Fibroblast of lung (primary cell): ENCODE data around the gene SLC16A10. TPM values are rescaled to one million over a fixed set of nuclear protein-coding genes. Genes with fewer than 3 reads are reported as not detected.
"Not testable (repeated sequence)": the region's sequence is repeated elsewhere in the genome, so short reads cannot be mapped to it uniquely, and the experiment has no call there.

Experiments used
- DNase-seq, 2 donors: peaks; one replicate each; pipeline versions ENCODE4 v3.0.0 to v3.0.0-alpha.2; 2010; ENCODE audit warnings: low read depth in 2 of 2
- H2AFZ ChIP-seq: 2 replicates; pipeline ENCODE4 v1.5.1; 2012; ENCODE audit warnings: low read length, control low read depth, inconsistent platforms
- H3K27ac ChIP-seq: 2 replicates; pipeline ENCODE4 v1.5.1; 2011; ENCODE audit warnings: low read length, control low read depth; ENCODE audit not compliant: insufficient read depth
- H3K27me3 ChIP-seq: 2 replicates; pipeline ENCODE4 v1.5.1; 2011; ENCODE audit warnings: mild to moderate bottlenecking, low read length; ENCODE audit not compliant: control insufficient read depth, insufficient read depth
- H3K36me3 ChIP-seq: 2 replicates; pipeline ENCODE4 v1.5.1; 2011; ENCODE audit warnings: low read length; ENCODE audit not compliant: control insufficient read depth, insufficient read depth
- H3K4me1 ChIP-seq: 2 replicates; pipeline ENCODE4 v1.5.1; 2011; ENCODE audit warnings: low read length; ENCODE audit not compliant: control insufficient read depth, insufficient read depth; ENCODE audit errors: extremely low read depth
- H3K4me2 ChIP-seq: 2 replicates; pipeline ENCODE4 v1.5.1; 2011; ENCODE audit warnings: low read length, control low read depth; ENCODE audit not compliant: insufficient read depth; ENCODE audit errors: extremely low read depth
- H3K4me3 ChIP-seq, 4 experiments: fragments of 200-600 bp in 1 of 4; sonication (generic) in 1 of 4; replicated peaks in 1 of 4; 2 replicates each; pipeline ENCODE4 v1.5.1; 2011 to 2016; ENCODE audit warnings: low read length in 4 of 4, low read depth in 3 of 4, mild to moderate bottlenecking in 3 of 4, control low read depth in 2 of 4, inconsistent platforms in 1 of 4, mixed read lengths in 1 of 4; ENCODE audit not compliant: insufficient read depth in 1 of 4; ENCODE audit errors: control extremely low read depth in 1 of 4
- H3K79me2 ChIP-seq: 2 replicates; pipeline ENCODE4 v1.5.1; 2012; ENCODE audit warnings: mild to moderate bottlenecking, low read length, inconsistent platforms; ENCODE audit not compliant: control insufficient read depth, insufficient read depth
- H3K9ac ChIP-seq: 2 replicates; pipeline ENCODE4 v1.5.1; 2011; ENCODE audit warnings: mild to moderate bottlenecking, low read length, control low read depth; ENCODE audit not compliant: insufficient read depth
- H3K9me3 ChIP-seq: 2 replicates; pipeline ENCODE4 v1.5.1; 2012; ENCODE audit warnings: low read depth, low read length; ENCODE audit not compliant: control insufficient read depth, insufficient read depth
- H4K20me1 ChIP-seq: 2 replicates; pipeline ENCODE4 v1.5.1; 2011; ENCODE audit warnings: low read length; ENCODE audit not compliant: control insufficient read depth, insufficient read depth; ENCODE audit errors: extremely low read depth
- CTCF ChIP-seq, 2 donors: IDR thresholded peaks in 1 of 2; conservative IDR thresholded peaks in 1 of 2; 1 replicate in 1 of 2; 2 replicates in 1 of 2; pipeline ENCODE4 v1.5.1; 2011 to 2012; ENCODE audit warnings: low read length in 2 of 2, control low read depth in 1 of 2, inconsistent platforms in 1 of 2, low read depth in 1 of 2, mild to moderate bottlenecking in 1 of 2
- EZH2 ChIP-seq: IDR thresholded peaks from 2 replicates; pipeline ENCODE4 v1.5.1; 2012; ENCODE audit warnings: low read length, control low read depth, mild to moderate bottlenecking; ENCODE audit errors: missing control alignments
- polyA plus RNA-seq, 2 donors: library from polyadenylated mRNA; depleted of rRNA in 1 of 2; stranded (reverse) in 1 of 2; unstranded in 1 of 2; fragments of >200 nt; gene quantifications; 2 replicates each; pipeline ENCODE4 v1.2.1, GENCODE V29; 2011 to 2012; ENCODE audit warnings: missing spikeins in 1 of 2
- total RNA-seq: library from RNA; depleted of rRNA; stranded (reverse); fragments of >200 nt; gene quantifications from 2 replicates; pipeline ENCODE4 v1.2.1, GENCODE V29; 2014

The SLC16A10 gene
- total and polyA plus RNA-seq, 2 donors (not counting 1 experiment from before 2014, with no cell fraction given) = not detected

GRCh38 chr6:111137489-111138093 is 50.3 kb downstream of the SLC16A10 start:
- not testable (repeated sequence) for H3K4me3 ChIP-seq, H3K79me2 ChIP-seq, H3K4me1 ChIP-seq, H2AFZ ChIP-seq, H3K36me3 ChIP-seq, H4K20me1 ChIP-seq, H3K27me3 ChIP-seq, H3K4me2 ChIP-seq, H3K9ac ChIP-seq, H3K9me3 ChIP-seq, H3K27ac ChIP-seq, DNase-seq

- TF ChIP-seq EZH2 (no peak), CTCF (conservative IDR thresholded peaks at IDR 0.05 in 1 of 2, IDR thresholded peaks at IDR 0.05 in 1 of 2; ENCODE audit: low read depth in 1 of 2, low read length in 2 of 2) (no peak)
- no peak for DNase-seq
- H3K79me2 ChIP-seq = no peaks in the 10 kb centered on the region
These were observed 60.1 kb downstream of the SLC16A10 start for GRCh38 chr6:111147440-111147839.

GRCh38 chr6:111148110-111148509 is 60.8 kb downstream of the SLC16A10 start:
- no peaks in the 10 kb centered on the region for H3K9me3 ChIP-seq
- H2AFZ ChIP-seq = no peak overlapping the region
- no peaks in the 10 kb centered on the region for H4K20me1 ChIP-seq
- H3K36me3 ChIP-seq = no peaks in the 10 kb centered on the region
- H3K79me2 ChIP-seq = no peaks in the 10 kb centered on the region
- no peak for DNase-seq
- no peak overlapping the region for H3K9ac ChIP-seq
- TF ChIP-seq EZH2 (no peak), CTCF (conservative IDR thresholded peaks at IDR 0.05 in 1 of 2, IDR thresholded peaks at IDR 0.05 in 1 of 2; ENCODE audit: low read depth in 1 of 2, low read length in 2 of 2) (no peak)
- H3K4me2 ChIP-seq = no peak overlapping the region
- H3K4me3 ChIP-seq = no peak overlapping the region
- peaks cover 7% of the 10 kb centered on the region for H3K27me3 ChIP-seq
- no peak overlapping the region for H3K27ac ChIP-seq
- no peaks in the 10 kb centered on the region for H3K4me1 ChIP-seq

More at GRCh38 chr6:111147440-111147839, 60.1 kb downstream of the SLC16A10 start:
- peaks cover 2% of the 10 kb centered on the region for H3K27me3 ChIP-seq
- no peaks in the 10 kb centered on the region for H3K4me1 ChIP-seq
- H3K9me3 ChIP-seq = no peaks in the 10 kb centered on the region
- no peak overlapping the region for H3K4me2 ChIP-seq
- no peaks in the 10 kb centered on the region for H3K36me3 ChIP-seq
- no peaks in the 10 kb centered on the region for H4K20me1 ChIP-seq
- H3K27ac ChIP-seq = no peak overlapping the region
- H3K4me3 ChIP-seq = no peak overlapping the region
- no peak overlapping the region for H3K9ac ChIP-seq
- no peak overlapping the region for H2AFZ ChIP-seq
